AG04450 (cell line): ENCODE measurements around the gene PPP3CA. TPM values are rescaled to one million over a fixed set of nuclear protein-coding genes. Genes with fewer than 3 reads are reported as not detected.

Experiments used
- CTCF ChIA-PET: fragments of 300-600, 350-600 bp; formaldehyde crosslinking; extraction: SDS; loops from one replicate; lab custom pipeline; 2022; ENCODE audit warnings: antibody characterized with exemption, inconsistent platforms; lab: Charles Lee
- POLR2A ChIA-PET: fragments of 350-600 bp; formaldehyde crosslinking; extraction: SDS; loops from one replicate; lab custom pipeline; 2021; ENCODE audit warnings: antibody characterized with exemption, inconsistent platforms; lab: Yijun Ruan, JAX
- DNase-seq: peaks from one replicate; pipeline ENCODE4 v3.0.0-alpha.2; 2011; ENCODE audit warnings: low read depth, low spot score
- H3K27ac ChIP-seq: one replicate; pipeline ENCODE4 v1.5.1; 2012; ENCODE audit warnings: low read depth, low read length, control low read depth
- H3K27me3 ChIP-seq: one replicate; pipeline ENCODE4 v1.6.0; 2012; ENCODE audit warnings: low read length; ENCODE audit not compliant: control insufficient read depth, insufficient read depth
- H3K4me3 ChIP-seq: 2 replicates; pipeline ENCODE4 v1.5.1; 2011; ENCODE audit warnings: mild to moderate bottlenecking, low read depth, low read length, control low read depth
- H3K9me3 ChIP-seq: 2 replicates; pipeline ENCODE4 v1.5.1; 2012; ENCODE audit warnings: low read length; ENCODE audit not compliant: control insufficient read depth, insufficient read depth
- polyA plus RNA-seq: library from polyadenylated mRNA; depleted of rRNA; stranded (reverse); fragments of >200 nt; gene quantifications from 2 replicates; pipeline ENCODE4 v1.2.3, GENCODE V29; 2011
- TF ChIP-seq, protein P1 (sequence below): IDR thresholded peaks from 2 replicates; pipeline ENCODE4 v1.5.1; 2011; ENCODE audit warnings: low read depth, low read length, control low read depth, inconsistent platforms

Gene PPP3CA
- polyA plus RNA-seq, 1 experiment: 38.7 TPM

- Histone ChIP-seq H3K27ac (peak overlapping the region; percentile 77), H3K4me3 (no peak overlapping the region), H3K9me3 (no peaks in the 10 kb centered on the region), H3K27me3 (no peaks in the 10 kb centered on the region)
- ChIA-PET CTCF (interaction anchor here (1.3 kb wide), 1 partner anchor 10 kb away, joined by 3 read pairs; the partner anchor contains the start of gene PPP3CA), POLR2A (no interaction called here)
- TF ChIP-seq, protein P1, sequence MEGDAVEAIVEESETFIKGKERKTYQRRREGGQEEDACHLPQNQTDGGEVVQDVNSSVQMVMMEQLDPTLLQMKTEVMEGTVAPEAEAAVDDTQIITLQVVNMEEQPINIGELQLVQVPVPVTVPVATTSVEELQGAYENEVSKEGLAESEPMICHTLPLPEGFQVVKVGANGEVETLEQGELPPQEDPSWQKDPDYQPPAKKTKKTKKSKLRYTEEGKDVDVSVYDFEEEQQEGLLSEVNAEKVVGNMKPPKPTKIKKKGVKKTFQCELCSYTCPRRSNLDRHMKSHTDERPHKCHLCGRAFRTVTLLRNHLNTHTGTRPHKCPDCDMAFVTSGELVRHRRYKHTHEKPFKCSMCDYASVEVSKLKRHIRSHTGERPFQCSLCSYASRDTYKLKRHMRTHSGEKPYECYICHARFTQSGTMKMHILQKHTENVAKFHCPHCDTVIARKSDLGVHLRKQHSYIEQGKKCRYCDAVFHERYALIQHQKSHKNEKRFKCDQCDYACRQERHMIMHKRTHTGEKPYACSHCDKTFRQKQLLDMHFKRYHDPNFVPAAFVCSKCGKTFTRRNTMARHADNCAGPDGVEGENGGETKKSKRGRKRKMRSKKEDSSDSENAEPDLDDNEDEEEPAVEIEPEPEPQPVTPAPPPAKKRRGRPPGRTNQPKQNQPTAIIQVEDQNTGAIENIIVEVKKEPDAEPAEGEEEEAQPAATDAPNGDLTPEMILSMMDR: no peak
- DNase-seq: no peak
Measured at GRCh38 chr4:101357751-101358150, 10.4 kb upstream of the PPP3CA start.

GRCh38 chr4:101356928-101357327 is 9.6 kb upstream of the PPP3CA start:
- Histone ChIP-seq H3K4me3 (no peak overlapping the region; the same call in 1 of the 2 replicates), H3K27ac (peak overlapping the region; percentile 77), H3K27me3 (no peaks in the 10 kb centered on the region), H3K9me3 (no peaks in the 10 kb centered on the region)
- TF ChIP-seq, protein P1: no peak
- peak; percentile 94 for DNase-seq
- ChIA-PET CTCF (interaction anchor here (1.3 kb wide), 1 partner anchor 9 kb away, joined by 3 read pairs; the partner anchor contains the start of gene PPP3CA), POLR2A (interaction anchor here (1.0 to 1.6 kb wide), 3 partner anchors 9 to 10 kb away, joined by 4 to 10 read pairs (median 7); partner anchors contain the start of gene PPP3CA)

- Histone ChIP-seq H3K9me3 (no peaks in the 10 kb centered on the region), H3K4me3 (peak overlapping the region; percentile 38), H3K27me3 (no peaks in the 10 kb centered on the region), H3K27ac (peak overlapping the region; percentile 77)
- ChIA-PET CTCF (interaction anchor here (1.3 kb wide), 1 partner anchor 8 kb away, joined by 3 read pairs; the partner anchor contains the start of gene PPP3CA), POLR2A (interaction anchor here (0.9 to 1.6 kb wide), 4 partner anchors 8 to 10 kb away, joined by 3 to 10 read pairs (median 6); partner anchors contain the start of gene PPP3CA)
- DNase-seq: peak; percentile 84
- TF ChIP-seq, protein P1: no peak
Measured at GRCh38 chr4:101355767-101356702, 8.7 kb upstream of the PPP3CA start.

DNA sequence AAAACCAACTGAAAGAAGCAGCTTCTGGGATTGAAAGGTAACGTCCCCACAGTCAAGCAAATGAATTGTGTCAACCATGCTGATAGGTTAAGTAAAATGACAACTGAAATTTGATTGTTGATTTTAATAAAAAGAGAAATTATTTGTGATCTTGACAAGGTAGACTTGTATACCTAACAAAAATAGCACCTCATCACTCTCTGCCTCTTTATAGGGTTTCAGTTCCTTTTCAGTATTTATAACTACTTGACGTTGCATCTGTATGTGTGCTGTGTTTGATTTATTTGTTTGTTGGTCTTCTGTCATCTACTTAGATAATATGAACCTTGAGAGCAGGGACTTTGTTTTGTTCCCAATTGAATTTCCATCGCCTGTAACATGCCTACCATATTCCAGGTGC is 7.9 kb upstream of the PPP3CA start:
- POLR2A ChIA-PET: interaction anchor here (0.9 kb wide), 1 partner anchor 11 kb away, joined by 3 read pairs; no protein-coding TSS in a partner anchor
- Histone ChIP-seq H3K27ac (no peak overlapping the region), H3K4me3 (no peak overlapping the region), H3K27me3 (no peaks in the 10 kb centered on the region), H3K9me3 (no peaks in the 10 kb centered on the region)
- CTCF ChIA-PET: no interaction called here
- no peak for DNase-seq
- TF ChIP-seq, protein P1: no peak

- no peak overlapping the region for H3K4me3 ChIP-seq
- H3K9me3 ChIP-seq: peaks cover 3% of the 10 kb centered on the region; the same call in 1 of the 2 replicates
- no peak overlapping the region for H3K27ac ChIP-seq
- POLR2A ChIA-PET: no interaction called here
- CTCF ChIA-PET: interaction anchor here (1.4 kb wide), 1 partner anchor 1256 kb away, joined by 3 read pairs; no protein-coding TSS in a partner anchor
- TF ChIP-seq, protein P1: no peak
- DNase-seq: no peak
- no peaks in the 10 kb centered on the region for H3K27me3 ChIP-seq
Measured at GRCh38 chr4:101349801-101350064, 2.4 kb upstream of the PPP3CA start.
